NCI-H2107 treated with DMSO at 0.1 percent for 48 hours (cell line): Measurements from ENCODE around the gene SORBS1.

ENCODE experiments used
- DNase-seq: peaks from one replicate; lab custom pipeline; 2025; ENCODE audit not compliant: unreplicated experiment; lab: John Stamatoyannopoulos, UW

SORBS1 gene

GRCh38 chr10:95394161-95394880 is 166.8 kb downstream of the SORBS1 start:
- no peak for DNase-seq

DNA sequence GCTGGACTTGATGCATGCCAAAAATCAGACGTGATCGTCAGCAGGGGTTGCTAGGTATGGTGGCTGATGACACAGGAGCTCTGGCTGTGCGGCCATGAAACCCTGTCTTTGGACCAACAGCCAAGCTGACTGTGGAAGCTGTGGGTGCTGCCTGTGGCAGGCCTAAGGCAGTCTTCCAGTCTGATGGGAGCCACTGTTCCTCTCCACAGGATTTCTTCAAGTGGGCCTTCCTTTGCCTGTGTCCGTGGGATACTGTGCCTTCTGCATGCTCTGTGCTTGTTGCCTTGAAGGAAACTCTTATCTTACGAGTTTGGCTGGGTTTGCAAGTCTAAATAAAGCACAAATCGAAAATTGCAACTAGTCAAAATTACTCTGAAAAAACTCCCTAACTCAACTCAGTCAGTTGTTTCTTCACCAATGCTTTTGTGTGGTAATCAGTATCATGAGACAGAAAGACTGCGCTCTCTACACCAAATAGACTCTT is 168.4 kb downstream of the SORBS1 start:
- DNase-seq, result no peak

DNA sequence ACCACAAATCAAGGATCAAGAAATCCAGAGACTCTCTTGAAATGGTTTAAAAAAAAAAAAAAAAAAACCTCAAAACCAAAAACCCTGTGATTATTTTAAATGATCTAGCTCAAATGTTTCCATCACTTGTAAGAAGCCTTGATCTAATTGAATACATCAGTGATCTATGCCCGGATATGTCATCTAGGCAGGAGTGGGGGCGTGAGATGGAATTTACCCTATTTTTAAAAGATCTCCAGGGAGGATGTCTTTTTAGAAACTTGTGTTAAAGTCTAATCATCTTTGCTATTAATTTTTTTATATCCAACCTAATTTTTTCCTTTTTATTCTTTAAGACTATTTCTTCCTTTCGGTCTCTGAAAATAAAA is 169.0 kb downstream of the SORBS1 start:
- no peak for DNase-seq

- DNase-seq, result no peak
Observed at GRCh38 chr10:95391581-95392216, 169.5 kb downstream of the SORBS1 start.

GRCh38 chr10:95391164-95391563 is 170.0 kb downstream of the SORBS1 start:
- DNase-seq, result no peak

DNA sequence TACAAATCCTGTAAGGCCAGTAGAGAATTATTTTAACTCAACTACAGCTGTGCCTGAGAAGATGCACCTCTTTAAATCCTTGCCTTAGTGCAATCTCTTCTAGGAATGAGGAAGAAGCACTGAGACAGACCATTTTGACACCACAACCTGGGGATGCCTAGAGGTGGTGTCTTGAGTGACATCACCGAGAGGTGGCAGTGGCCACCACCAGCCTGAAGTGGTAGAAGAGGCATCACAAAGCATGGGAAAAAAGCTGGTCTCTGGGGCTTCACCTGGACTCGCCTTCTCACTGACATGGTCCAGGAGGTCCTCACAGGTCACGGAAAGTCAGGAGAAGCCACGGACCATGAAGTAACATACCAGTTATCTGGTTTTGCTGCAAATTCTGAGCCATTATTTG is 171.2 kb downstream of the SORBS1 start:
- DNase-seq, result no peak

DNA sequence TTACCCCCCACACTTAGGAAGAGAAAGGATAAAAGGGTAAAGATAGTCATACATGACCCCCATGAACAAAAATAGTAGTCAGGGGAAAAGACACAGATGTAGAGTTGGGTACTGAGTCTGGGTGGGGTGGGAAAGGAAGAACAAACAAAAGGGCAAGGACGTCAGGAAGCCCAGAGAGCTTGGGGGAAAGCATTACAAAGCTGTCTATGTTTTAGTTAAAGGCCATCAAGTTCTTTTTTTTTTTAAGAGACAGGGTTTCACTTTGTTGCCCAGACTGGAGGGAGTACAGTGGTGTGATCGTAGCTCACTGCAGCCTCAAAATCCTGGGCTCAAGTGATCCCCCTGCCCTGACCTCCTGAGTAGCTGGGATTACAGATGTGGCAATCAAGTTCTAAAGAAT is 172.0 kb downstream of the SORBS1 start:
- no peak for DNase-seq

DNA sequence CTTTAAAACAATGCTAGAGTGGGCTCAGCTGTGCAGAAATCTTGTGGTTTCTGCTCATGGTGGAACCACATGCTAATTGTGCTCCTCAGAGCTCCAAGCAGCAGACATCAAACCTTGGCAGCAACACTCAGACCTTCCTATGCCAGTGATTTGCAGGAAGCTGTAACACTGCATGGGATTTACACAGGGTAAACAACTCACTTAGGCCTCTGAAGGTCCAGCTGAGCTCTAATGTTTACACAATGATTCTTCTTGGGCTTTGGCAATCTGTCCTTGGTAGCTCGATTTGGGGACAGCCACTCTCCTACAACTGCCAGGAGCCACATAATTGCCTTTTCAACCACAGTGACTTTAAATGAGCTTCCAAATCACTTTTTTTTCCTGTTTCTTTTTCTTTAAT is 172.6 kb downstream of the SORBS1 start:
- DNase-seq, result no peak

- DNase-seq, result no peak
Observed at GRCh38 chr10:95388109-95388471, 173.1 kb downstream of the SORBS1 start.

GRCh38 chr10:95384011-95384704 is 177.0 kb downstream of the SORBS1 start:
- DNase-seq, result no peak

GRCh38 chr10:95382596-95382995 is 178.6 kb downstream of the SORBS1 start:
- DNase-seq, result no peak

DNA sequence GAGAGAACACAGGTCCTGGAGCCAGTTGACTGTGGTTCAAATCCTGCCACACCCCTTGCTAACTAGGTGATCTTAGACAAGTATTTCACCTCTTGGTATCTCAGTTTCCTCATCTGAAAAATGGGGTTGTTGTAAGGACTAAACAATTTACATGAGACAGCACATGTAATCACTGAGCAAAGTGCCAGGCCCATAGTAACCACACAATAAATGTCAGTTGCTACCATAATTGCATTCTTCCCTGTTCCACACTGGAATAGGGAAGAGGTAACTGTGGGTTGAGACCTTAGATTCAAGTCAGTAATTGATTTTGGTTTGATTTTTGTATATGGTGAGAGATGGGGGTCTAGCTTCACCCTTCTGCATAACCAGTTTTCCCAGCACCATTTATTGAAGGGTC is 179.0 kb downstream of the SORBS1 start:
- DNase-seq, result no peak

GRCh38 chr10:95377950-95378349 is 183.2 kb downstream of the SORBS1 start:
- no peak for DNase-seq

- no peak for DNase-seq
Observed at GRCh38 chr10:95375418-95375817, 185.8 kb downstream of the SORBS1 start.

DNA sequence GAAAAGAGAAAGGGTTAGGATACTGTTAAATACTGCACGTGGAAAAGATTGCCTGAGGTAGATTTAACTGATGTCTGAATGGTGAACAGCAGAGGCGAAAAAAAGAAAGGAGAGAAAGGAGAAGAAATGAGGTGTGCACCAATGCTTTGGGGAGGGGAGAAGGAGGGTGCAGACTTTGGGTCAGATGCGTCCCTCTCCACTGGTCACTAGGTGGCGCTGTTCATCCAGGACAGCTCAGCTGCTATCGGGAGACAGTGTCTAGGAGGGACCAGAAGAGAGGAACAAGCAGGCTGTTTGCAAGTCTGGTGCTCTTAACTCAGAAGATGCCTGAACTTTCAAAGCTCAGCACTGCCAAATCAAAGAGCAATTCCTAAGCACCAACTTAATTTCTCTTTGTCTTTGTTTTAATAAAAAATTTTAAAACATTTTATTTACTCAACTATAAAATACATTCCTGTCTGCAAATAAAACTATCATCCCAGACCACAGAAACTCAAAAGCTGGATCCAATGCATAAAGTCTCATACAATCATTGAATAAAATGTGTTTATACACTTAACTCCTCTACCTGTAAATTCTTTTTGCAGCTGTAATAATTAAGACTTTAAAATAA is 186.5 kb downstream of the SORBS1 start:
- peak; percentile 42 for DNase-seq

GRCh38 chr10:95373660-95374059 is 187.5 kb downstream of the SORBS1 start:
- no peak for DNase-seq

DNA sequence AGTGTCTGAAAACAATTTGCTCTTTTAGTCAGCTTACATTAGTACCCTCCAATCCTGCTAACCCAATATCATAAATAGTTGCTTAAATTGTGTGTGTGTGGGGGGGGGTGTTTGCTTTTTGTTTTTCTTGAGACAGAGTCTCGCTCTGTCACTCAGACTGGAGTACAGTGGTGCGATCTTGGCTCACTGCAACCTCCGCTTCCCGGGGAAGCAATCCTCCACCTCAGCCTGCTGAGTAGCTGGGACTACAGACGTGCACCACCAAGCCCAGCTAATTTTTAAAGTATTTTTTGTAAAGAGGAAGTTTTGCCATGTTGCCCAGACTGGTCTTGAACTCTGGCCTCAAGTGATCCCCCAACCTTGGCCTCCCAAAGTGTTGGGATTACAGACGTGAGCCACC is 196.8 kb downstream of the SORBS1 start:
- no peak for DNase-seq

- peak; percentile 15 for DNase-seq
Observed at GRCh38 chr10:95363303-95363912, 197.8 kb downstream of the SORBS1 start.

DNA sequence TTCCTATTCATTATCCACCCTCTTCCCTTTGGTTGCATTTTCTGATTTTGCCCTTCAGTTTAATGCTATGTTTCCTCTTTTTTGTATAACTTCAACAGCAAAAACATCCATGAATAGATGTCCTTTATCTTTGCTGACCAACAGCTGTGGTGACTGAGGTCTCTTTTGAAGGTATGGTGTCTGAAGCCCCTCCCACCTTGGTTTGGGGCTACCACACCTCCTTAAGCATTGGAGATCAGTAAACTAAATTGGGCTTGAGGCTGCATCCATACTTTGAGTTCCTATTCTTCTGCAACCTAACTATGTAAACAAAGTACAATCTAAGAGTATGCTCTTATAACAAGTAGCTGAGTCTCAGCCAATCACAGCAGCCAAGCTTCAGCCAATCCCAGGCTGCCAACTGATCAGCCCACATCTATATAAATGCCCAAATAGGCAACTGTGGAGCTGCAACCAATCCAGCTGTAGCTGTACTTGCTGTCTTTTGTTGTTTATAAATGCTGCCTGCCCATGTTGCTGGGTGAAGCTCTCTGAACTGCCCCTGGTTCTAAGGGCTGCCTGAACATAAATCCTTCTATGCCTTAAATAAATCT is 201.0 kb downstream of the SORBS1 start:
- no peak for DNase-seq

DNA sequence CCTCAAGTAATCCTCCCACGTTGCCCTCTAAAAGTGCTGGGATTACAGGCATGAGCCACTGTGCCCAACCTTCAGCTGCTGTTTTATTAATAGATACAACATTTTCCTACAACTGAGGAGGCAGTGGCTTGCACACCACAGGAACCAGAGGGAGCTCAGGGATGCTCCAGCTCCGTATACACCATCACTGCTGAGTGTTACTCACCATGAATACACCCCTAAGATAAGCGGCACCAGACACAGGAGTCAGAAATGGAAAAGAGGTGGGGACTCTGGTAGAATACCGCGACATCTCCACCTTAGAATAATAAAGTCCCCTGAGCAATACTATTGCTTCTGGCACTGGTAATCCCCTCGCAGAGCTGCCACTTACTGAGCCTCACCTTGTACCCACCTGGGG is 201.7 kb downstream of the SORBS1 start:
- DNase-seq, result no peak
